ENCODE results near the gene RPS14. TPM values are rescaled to one million over a fixed set of nuclear protein-coding genes. Genes with fewer than 3 reads are reported as not detected.
"Not testable (repeated sequence)": the region's sequence is repeated elsewhere in the genome, so short reads cannot be mapped to it uniquely, and the experiment has no call there.

RPS14 gene
- total RNA-seq, 3 donors from 2014 or later (not counting 1 experiment from before 2014, with no cell fraction given), result 1,744 to 2,278 (median 2,016) TPM

- Histone ChIP-seq H3K36me3 (ENCODE audit: control insufficient read depth, insufficient read depth, low read length) (no peaks in the 10 kb centered on the region), H3K4me3 (ENCODE audit: low read length) (no peak overlapping the region), H3K27me3 (ENCODE audit: control insufficient read depth, insufficient read depth, low read length) (peaks cover 7% of the 10 kb centered on the region), H3K9me3 (ENCODE audit: control insufficient read depth, insufficient read depth, low read length) (no peaks in the 10 kb centered on the region), H3K4me1 (ENCODE audit: control insufficient read depth, insufficient read depth, low read length) (peaks cover 15% of the 10 kb centered on the region), H3K27ac (ENCODE audit: low read length) (no peak overlapping the region)
- 82% methylated on average over 5 of the region's 6 CpGs for WGBS (ENCODE audit: insufficient coverage)
- TF ChIP-seq CTCF (IDR thresholded peaks at IDR 0.05), result no peak
- H3K9me3 Mint-ChIP-seq, result no peaks in the 10 kb centered on the region
- intact Hi-C loops (cut with micrococcal nuclease), result no loop called here
- peaks cover 0 to 5% of the 10 kb centered on the region in 2 donors for H3K27me3 Mint-ChIP-seq (ENCODE audit: low read depth in 2 of 2)
- no peak overlapping the region for H3K27ac Mint-ChIP-seq
- no peaks in the 10 kb centered on the region for H3K36me3 Mint-ChIP-seq
- no peak overlapping the region for H3K4me3 Mint-ChIP-seq
- ATAC-seq, result no peak
- peaks cover 7 to 12% of the 10 kb centered on the region in 2 donors for H3K4me1 Mint-ChIP-seq
- no peak for DNase-seq
Observed at GRCh38 chr5:150481972-150482406, 32.5 kb upstream of the RPS14 start.

- Mint-ChIP-seq H3K9me3 (no peaks in the 10 kb centered on the region), H3K4me3 (no peak overlapping the region), H3K36me3 (no peaks in the 10 kb centered on the region), H3K4me1 (peaks cover 10 to 15% of the 10 kb centered on the region in 2 donors), H3K27ac (no peak overlapping the region), H3K27me3 (ENCODE audit: low read depth in 2 of 2) (peaks cover 0 to 5% of the 10 kb centered on the region in 2 donors)
- 89% methylated on average over 6 of the region's 6 CpGs for WGBS (ENCODE audit: insufficient coverage)
- ATAC-seq (no peak), DNase-seq (no peak)
- Histone ChIP-seq H3K27ac (ENCODE audit: low read length) (no peak overlapping the region), H3K4me1 (ENCODE audit: control insufficient read depth, insufficient read depth, low read length) (peaks cover 15% of the 10 kb centered on the region), H3K36me3 (ENCODE audit: control insufficient read depth, insufficient read depth, low read length) (no peaks in the 10 kb centered on the region), H3K9me3 (ENCODE audit: control insufficient read depth, insufficient read depth, low read length) (no peaks in the 10 kb centered on the region), H3K4me3 (ENCODE audit: low read length) (no peak overlapping the region), H3K27me3 (ENCODE audit: control insufficient read depth, insufficient read depth, low read length) (peaks cover 6% of the 10 kb centered on the region)
- intact Hi-C loops (cut with micrococcal nuclease), result no loop called here
- TF ChIP-seq CTCF (IDR thresholded peaks at IDR 0.05), result no peak
Observed at GRCh38 chr5:150481708-150481965, 32.1 kb upstream of the RPS14 start.

- Mint-ChIP-seq H3K4me1 (peaks cover 13 to 14% of the 10 kb centered on the region in 2 donors), H3K27me3 (ENCODE audit: low read depth in 2 of 2) (peaks cover 0 to 2% of the 10 kb centered on the region in 2 donors), H3K9me3 (no peaks in the 10 kb centered on the region), H3K36me3 (no peaks in the 10 kb centered on the region), H3K27ac (no peak overlapping the region), H3K4me3 (no peak overlapping the region)
- no peak for ATAC-seq
- 72% methylated on average over 2 of the region's 2 CpGs for WGBS (ENCODE audit: insufficient coverage)
- H3K9me3 ChIP-seq (ENCODE audit: control insufficient read depth, insufficient read depth, low read length), result no peaks in the 10 kb centered on the region
- H3K27ac ChIP-seq (ENCODE audit: low read length), result no peak overlapping the region
- no peak for DNase-seq
- peaks cover 8% of the 10 kb centered on the region for H3K4me1 ChIP-seq (ENCODE audit: control insufficient read depth, insufficient read depth, low read length)
- no peak for TF ChIP-seq CTCF (IDR thresholded peaks at IDR 0.05)
- no peaks in the 10 kb centered on the region for H3K36me3 ChIP-seq (ENCODE audit: control insufficient read depth, insufficient read depth, low read length)
- H3K27me3 ChIP-seq (ENCODE audit: control insufficient read depth, insufficient read depth, low read length), result no peaks in the 10 kb centered on the region
- intact Hi-C loops (cut with micrococcal nuclease), result no loop called here
- no peak overlapping the region for H3K4me3 ChIP-seq (ENCODE audit: low read length)
Observed at GRCh38 chr5:150479416-150479815, 29.9 kb upstream of the RPS14 start.

GRCh38 chr5:150476568-150476967 is 27.0 kb upstream of the RPS14 start:
- Mint-ChIP-seq H3K4me1 (peaks cover 13 to 14% of the 10 kb centered on the region in 2 donors), H3K27ac (peak overlapping the region in 1 of 2 donors; percentile 35)
- H3K4me3 ChIP-seq (ENCODE audit: low read length); H3K36me3 Mint-ChIP-seq; H3K9me3 Mint-ChIP-seq; H3K27me3 ChIP-seq (ENCODE audit: control insufficient read depth, insufficient read depth, low read length); DNase-seq; H3K4me1 ChIP-seq (ENCODE audit: control insufficient read depth, insufficient read depth, low read length); H3K36me3 ChIP-seq (ENCODE audit: control insufficient read depth, insufficient read depth, low read length); H3K27ac ChIP-seq (ENCODE audit: low read length); H3K4me3 Mint-ChIP-seq; H3K9me3 ChIP-seq (ENCODE audit: control insufficient read depth, insufficient read depth, low read length); ATAC-seq; H3K27me3 Mint-ChIP-seq (ENCODE audit: low read depth in 2 of 2); intact Hi-C loops (cut with micrococcal nuclease): not testable (repeated sequence)
- WGBS (ENCODE audit: insufficient coverage), result 88% methylated on average over 1 of the region's 6 CpGs

Data from natural killer cell (primary cell).